ENCODE data around the gene MAL.
"Not testable (repeated sequence)": the region's sequence is repeated elsewhere in the genome, so short reads cannot be mapped to it uniquely, and the experiment has no call there.

Gene MAL

GRCh38 chr2:95036596-95037383 is 11.3 kb downstream of the MAL start:
- H3K4me3 ChIP-seq (ENCODE audit: low read depth, low read length) = no peak overlapping the region
- no peak for DNase-seq (ENCODE audit: low read depth)
- TF ChIP-seq CTCF (IDR thresholded peaks at IDR 0.05; ENCODE audit: control insufficient read depth, extremely low read depth, insufficient read depth) = no peak

GRCh38 chr2:95037384-95037839 is 11.9 kb downstream of the MAL start:
- no peak overlapping the region for H3K4me3 ChIP-seq (ENCODE audit: low read depth, low read length)
- no peak for TF ChIP-seq CTCF (IDR thresholded peaks at IDR 0.05; ENCODE audit: control insufficient read depth, extremely low read depth, insufficient read depth)
- no peak for DNase-seq (ENCODE audit: low read depth)

- not testable (repeated sequence) for DNase-seq (ENCODE audit: low read depth); H3K4me3 ChIP-seq (ENCODE audit: low read depth, low read length)
These were observed 12.5 kb downstream of the MAL start for GRCh38 chr2:95037841-95038585.

GRCh38 chr2:95038635-95039298 is 13.3 kb downstream of the MAL start:
- no peak for DNase-seq (ENCODE audit: low read depth)
- H3K4me3 ChIP-seq (ENCODE audit: low read depth, low read length) = no peak overlapping the region
- TF ChIP-seq CTCF (IDR thresholded peaks at IDR 0.05; ENCODE audit: control insufficient read depth, extremely low read depth, insufficient read depth) = no peak

GRCh38 chr2:95039363-95039762 is 13.9 kb downstream of the MAL start:
- DNase-seq (ENCODE audit: low read depth) = no peak
- TF ChIP-seq CTCF (IDR thresholded peaks at IDR 0.05; ENCODE audit: control insufficient read depth, extremely low read depth, insufficient read depth) = no peak
- H3K4me3 ChIP-seq (ENCODE audit: low read depth, low read length) = no peak overlapping the region

GRCh38 chr2:95039978-95040377 is 14.5 kb downstream of the MAL start:
- no peak overlapping the region for H3K4me3 ChIP-seq (ENCODE audit: low read depth, low read length)
- no peak for TF ChIP-seq CTCF (IDR thresholded peaks at IDR 0.05; ENCODE audit: control insufficient read depth, extremely low read depth, insufficient read depth)
- no peak for DNase-seq (ENCODE audit: low read depth)

GRCh38 chr2:95040426-95040825 is 14.9 kb downstream of the MAL start:
- TF ChIP-seq CTCF (IDR thresholded peaks at IDR 0.05; ENCODE audit: control insufficient read depth, extremely low read depth, insufficient read depth) = no peak
- no peak overlapping the region for H3K4me3 ChIP-seq (ENCODE audit: low read depth, low read length)
- DNase-seq (ENCODE audit: low read depth) = no peak
